VCaP (cell line): Measurements from ENCODE around the gene THYN1.
A peak's percentile ranks its signal among the peaks of the same experiment; 100 is the strongest.

Experiments
- H3K27ac ChIP-seq: fragments of 450-650 bp; 2 replicates; pipeline ENCODE4 v1.5.1; 2017
- CTCF ChIP-seq: fragments of 450-650 bp; conservative IDR thresholded peaks from 2 replicates; pipeline ENCODE4 v1.5.1; 2017; ENCODE audit warnings: mild to moderate bottlenecking, moderate library complexity

THYN1 gene

GRCh38 chr11:134244593-134244992, 8.6 kb downstream of the THYN1 start:
- TF ChIP-seq CTCF, result peak; percentile 77
- peak overlapping the region; percentile 72; the same call in 1 of the 2 replicates for H3K27ac ChIP-seq

- H3K27ac ChIP-seq, result no peak overlapping the region
- TF ChIP-seq CTCF, result no peak
Observed at GRCh38 chr11:134243913-134244312, 9.2 kb downstream of the THYN1 start.

GRCh38 chr11:134242376-134242775, 10.8 kb downstream of the THYN1 start:
- TF ChIP-seq CTCF, result no peak
- no peak overlapping the region for H3K27ac ChIP-seq

GRCh38 chr11:134240592-134240991, 12.6 kb downstream of the THYN1 start:
- no peak for TF ChIP-seq CTCF
- no peak overlapping the region for H3K27ac ChIP-seq

- TF ChIP-seq CTCF, result no peak
- H3K27ac ChIP-seq, result no peak overlapping the region
Observed at GRCh38 chr11:134238956-134239355, 14.2 kb downstream of the THYN1 start.

GRCh38 chr11:134237557-134237922, 15.6 kb downstream of the THYN1 start:
- TF ChIP-seq CTCF, result no peak

GRCh38 chr11:134236834-134237556, 16.2 kb downstream of the THYN1 start:
- no peak for TF ChIP-seq CTCF
- no peak overlapping the region for H3K27ac ChIP-seq

More at GRCh38 chr11:134237557-134237922, 15.6 kb downstream of the THYN1 start:
- no peak overlapping the region for H3K27ac ChIP-seq
